ENCODE data around the gene CENPI. TPM values are rescaled to one million over a fixed set of nuclear protein-coding genes. Genes with fewer than 3 reads are reported as not detected.
"Not testable (repeated sequence)": the region's sequence is repeated elsewhere in the genome, so short reads cannot be mapped to it uniquely, and the experiment has no call there.

CENPI gene
- 19.9 TPM for polyA plus RNA-seq (2013, experiment 1 of 2)
- 20.9 TPM for polyA plus RNA-seq (2013, experiment 2 of 2)

- Histone ChIP-seq H3K9ac (ENCODE audit: low read depth, low read length) (peak within 1 kb of the TSS; percentile 87), H3K27ac (ENCODE audit: low read depth, low read length) (peak within 1 kb of the TSS; percentile 67), H3K27me3 (ENCODE audit: insufficient read depth, low read length) (no peaks in the 10 kb centered on the region), H3K9me3 (ENCODE audit: insufficient read depth, low read depth, low read length) (no peaks in the 10 kb centered on the region), H3K4me3 (ENCODE audit: low read length) (peak within 1 kb of the TSS; percentile 96), H3K4me1 (ENCODE audit: insufficient read depth, low read length) (no peaks in the 10 kb centered on the region), H3K36me3 (ENCODE audit: insufficient read depth, low read length) (peaks cover 25% of the 10 kb centered on the region)
- under 1% methylated on average over 48 of the region's 48 CpGs for WGBS
Measured at GRCh38 chrX:101097546-101098453, at the start of gene CENPI. Gene CENPI, plus strand, starts transcription at chrX:101098204. Its CDS starts 2,867 bp downstream, at chrX:101101071.

DNA sequence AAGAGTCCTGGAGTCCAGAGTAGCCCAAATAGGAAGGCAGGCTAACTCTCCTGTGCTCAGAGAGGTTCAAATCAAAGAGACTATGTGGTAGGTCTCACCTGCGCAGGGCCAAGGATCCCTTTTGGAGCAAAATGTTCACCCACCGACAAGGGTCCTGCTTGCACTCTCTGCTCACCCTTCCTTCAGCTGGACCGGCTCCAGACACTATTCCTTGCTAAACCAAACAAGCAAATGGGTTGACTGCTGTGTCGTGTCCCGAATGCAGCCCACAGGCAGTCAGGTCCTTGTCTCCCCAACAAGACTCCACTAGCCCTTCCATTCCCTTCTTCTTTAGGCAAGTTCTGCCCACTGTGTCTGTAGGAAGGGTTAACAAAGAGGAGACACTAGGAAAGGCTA is 46.9 kb upstream of the CENPI start:
- peak overlapping the region; percentile 79 for H3K9ac ChIP-seq (ENCODE audit: low read depth, low read length)
- 28% methylated on average over 5 of the region's 5 CpGs for WGBS
- 0 out of 2 replicates have a peak, but pooled peaks cover 2% of the 10 kb centered on the region for H3K36me3 ChIP-seq (ENCODE audit: insufficient read depth, low read length)
- H3K27me3 ChIP-seq (ENCODE audit: insufficient read depth, low read length) = no peaks in the 10 kb centered on the region
- H3K4me3 ChIP-seq (ENCODE audit: low read length) = peak overlapping the region; percentile 92
- no peaks in the 10 kb centered on the region for H3K4me1 ChIP-seq (ENCODE audit: insufficient read depth, low read length)
- no peaks in the 10 kb centered on the region for H3K9me3 ChIP-seq (ENCODE audit: insufficient read depth, low read depth, low read length)
- peak overlapping the region; percentile 87; the same call in 1 of the 2 replicates for H3K27ac ChIP-seq (ENCODE audit: low read depth, low read length)

DNA sequence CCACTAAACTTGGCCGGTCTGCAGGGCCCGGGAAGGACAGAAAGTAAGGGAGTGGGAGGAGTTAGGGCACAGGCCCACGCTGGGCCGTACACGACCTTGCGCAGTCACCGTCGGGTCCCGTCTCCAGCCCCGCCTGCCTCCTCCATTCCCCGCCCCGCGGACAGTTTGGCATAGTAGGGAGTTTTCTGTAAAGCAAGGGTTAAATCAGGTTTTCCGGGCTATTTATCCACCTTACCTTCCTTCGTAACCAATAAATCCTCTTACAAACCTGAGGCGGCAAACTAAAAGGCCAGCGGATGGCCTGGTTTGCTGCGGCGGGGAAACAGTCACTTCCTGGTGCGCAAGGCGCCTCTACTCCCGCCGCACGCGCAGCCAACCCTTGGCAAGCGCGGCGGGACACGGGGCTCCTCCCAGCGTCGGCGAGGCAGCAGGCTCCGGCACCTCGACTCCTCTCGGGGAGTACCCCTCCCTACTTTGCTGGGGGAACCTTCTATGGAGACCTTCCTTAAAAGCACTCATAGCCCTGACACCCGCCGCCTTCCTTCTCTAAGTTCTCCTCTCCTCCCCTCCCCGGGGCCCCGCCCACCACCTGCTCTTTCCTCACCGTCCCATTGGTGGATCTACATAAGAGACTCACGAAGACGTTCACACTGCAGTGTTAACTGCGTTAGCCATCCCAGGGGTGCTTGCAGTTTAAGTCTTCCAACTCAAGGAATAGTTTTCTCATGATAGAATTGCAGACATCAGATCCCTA is 46.3 kb upstream of the CENPI start, which contains the start of gene TRMT2B:
Gene TRMT2B (minus strand): TSS at position 563 of the 754 bp plus-strand sequence. CDS start 9,822 bp downstream, outside the sequence.
- Histone ChIP-seq H3K4me1 (ENCODE audit: insufficient read depth, low read length) (no peaks in the 10 kb centered on the region), H3K9me3 (ENCODE audit: insufficient read depth, low read depth, low read length) (no peaks in the 10 kb centered on the region), H3K4me3 (ENCODE audit: low read length) (peak within 1 kb of the TSS; percentile 92), H3K27me3 (ENCODE audit: insufficient read depth, low read length) (no peaks in the 10 kb centered on the region), H3K9ac (ENCODE audit: low read depth, low read length) (peak within 1 kb of the TSS; percentile 79), H3K27ac (ENCODE audit: low read depth, low read length) (peak within 1 kb of the TSS; percentile 87), H3K36me3 (ENCODE audit: insufficient read depth, low read length) (0 out of 2 replicates have a peak, but pooled peaks cover 2% of the 10 kb centered on the region)
- WGBS = 0% methylated on average over 35 of the region's 43 CpGs

- WGBS = 72% methylated on average over 4 of the region's 4 CpGs
- not testable (repeated sequence) for H3K27me3 ChIP-seq (ENCODE audit: insufficient read depth, low read length); H3K36me3 ChIP-seq (ENCODE audit: insufficient read depth, low read length); H3K4me3 ChIP-seq (ENCODE audit: low read length); H3K9ac ChIP-seq (ENCODE audit: low read depth, low read length); H3K27ac ChIP-seq (ENCODE audit: low read depth, low read length); H3K4me1 ChIP-seq (ENCODE audit: insufficient read depth, low read length); H3K9me3 ChIP-seq (ENCODE audit: insufficient read depth, low read depth, low read length)
Measured at GRCh38 chrX:101056551-101056950, 41.5 kb upstream of the CENPI start.

DNA sequence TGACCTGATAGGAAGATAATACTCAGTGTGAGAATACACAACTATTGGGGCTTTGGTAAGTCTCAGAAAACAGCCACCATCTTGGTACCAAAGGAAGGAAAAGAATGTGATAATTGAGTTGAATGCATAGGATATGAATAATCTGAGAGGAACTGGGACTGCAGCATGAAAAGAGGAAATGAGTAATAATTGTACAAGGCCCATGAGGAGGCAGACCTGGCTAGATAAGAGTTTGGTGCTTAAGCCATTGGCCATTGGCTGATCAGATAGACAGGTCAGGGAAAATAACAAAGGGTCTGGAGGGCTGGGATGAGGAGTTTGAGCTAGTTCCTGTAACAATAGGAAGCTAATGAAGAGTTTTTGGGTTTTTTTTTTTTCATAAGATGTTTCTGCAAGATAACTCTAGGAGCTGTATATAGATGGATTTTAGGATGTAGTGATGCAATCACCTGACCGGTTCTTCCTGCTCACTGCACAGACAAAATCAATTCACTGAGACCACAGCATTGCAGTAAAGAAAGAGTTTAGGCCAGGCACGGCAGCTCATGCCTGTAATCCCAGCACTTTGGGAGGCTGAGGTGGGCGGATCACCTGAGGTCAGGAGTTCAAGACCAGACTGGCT is 40.8 kb upstream of the CENPI start:
- Histone ChIP-seq H3K27ac (ENCODE audit: low read depth, low read length) (no peak overlapping the region), H3K36me3 (ENCODE audit: insufficient read depth, low read length) (no peaks in the 10 kb centered on the region), H3K9me3 (ENCODE audit: insufficient read depth, low read depth, low read length) (no peaks in the 10 kb centered on the region), H3K4me3 (ENCODE audit: low read length) (no peak overlapping the region), H3K9ac (ENCODE audit: low read depth, low read length) (no peak overlapping the region), H3K27me3 (ENCODE audit: insufficient read depth, low read length) (no peaks in the 10 kb centered on the region), H3K4me1 (ENCODE audit: insufficient read depth, low read length) (no peaks in the 10 kb centered on the region)
- WGBS = 100% methylated on average over 1 of the region's 3 CpGs

DNA sequence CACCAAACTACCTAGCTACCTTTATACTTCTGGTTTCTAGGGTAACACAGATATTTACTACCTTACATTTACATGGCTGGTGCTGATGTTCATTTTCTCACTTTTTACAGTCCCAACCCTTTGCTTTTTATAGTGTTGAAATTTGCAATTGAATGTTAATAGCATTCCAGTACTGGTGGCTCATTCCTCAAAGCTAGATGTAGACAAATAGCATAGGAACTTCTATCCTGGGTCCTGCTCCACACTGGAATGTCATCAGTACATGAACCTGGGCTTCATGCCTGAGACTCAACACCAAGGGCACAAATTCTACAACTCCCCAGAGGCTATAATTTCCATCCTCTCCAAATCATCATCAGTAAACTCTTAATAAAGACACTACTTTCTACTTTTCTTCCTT is 35.8 kb upstream of the CENPI start:
- Histone ChIP-seq H3K36me3 (ENCODE audit: insufficient read depth, low read length) (no peaks in the 10 kb centered on the region), H3K27me3 (ENCODE audit: insufficient read depth, low read length) (no peaks in the 10 kb centered on the region), H3K4me3 (ENCODE audit: low read length) (no peak overlapping the region), H3K9ac (ENCODE audit: low read depth, low read length) (no peak overlapping the region), H3K4me1 (ENCODE audit: insufficient read depth, low read length) (no peaks in the 10 kb centered on the region), H3K27ac (ENCODE audit: low read depth, low read length) (no peak overlapping the region), H3K9me3 (ENCODE audit: insufficient read depth, low read depth, low read length) (no peaks in the 10 kb centered on the region)

GRCh38 chrX:101071582-101071981 is 26.4 kb upstream of the CENPI start:
- Histone ChIP-seq H3K9ac (ENCODE audit: low read depth, low read length) (no peak overlapping the region), H3K27me3 (ENCODE audit: insufficient read depth, low read length) (no peaks in the 10 kb centered on the region)
- WGBS = 92% methylated on average over 2 of the region's 3 CpGs

DNA sequence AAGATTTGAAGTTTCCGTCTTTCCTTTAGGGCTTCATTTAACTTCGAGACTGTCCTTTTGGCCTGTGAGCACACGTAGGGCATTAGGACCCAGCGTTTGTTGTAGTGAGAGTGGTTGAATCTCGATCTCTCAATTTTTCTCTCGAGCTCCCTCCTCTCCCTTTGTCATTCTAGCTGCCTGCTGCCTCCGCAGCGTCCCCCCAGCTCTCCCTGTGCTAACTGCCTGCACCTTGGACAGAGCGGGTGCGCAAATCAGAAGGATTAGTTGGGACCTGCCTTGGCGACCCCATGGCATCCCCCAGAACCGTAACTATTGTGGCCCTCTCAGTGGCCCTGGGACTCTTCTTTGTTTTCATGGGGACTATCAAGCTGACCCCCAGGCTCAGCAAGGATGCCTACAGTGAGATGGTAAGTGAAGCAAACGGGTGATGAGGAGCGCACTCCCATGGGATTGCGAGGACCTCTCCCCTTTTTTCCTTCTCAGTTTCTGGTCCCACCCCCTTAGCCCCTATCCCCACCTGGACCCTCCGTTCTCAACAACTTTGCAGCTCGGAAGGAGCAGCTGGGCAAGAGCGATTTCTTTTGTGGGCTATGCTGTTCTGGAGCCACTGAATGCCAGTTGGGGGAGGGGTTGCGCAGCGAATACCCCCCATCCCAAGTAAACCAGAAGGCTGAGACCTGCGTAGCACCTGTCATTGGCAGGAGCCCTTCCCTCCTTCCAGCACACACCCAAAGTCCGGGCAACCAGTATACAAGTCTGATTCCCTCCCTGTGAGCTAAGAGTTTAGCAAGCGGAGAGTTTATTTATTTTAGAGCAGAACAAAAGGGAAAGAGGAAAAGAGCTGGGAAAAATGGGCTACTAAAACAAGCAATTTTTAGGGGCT is 19.0 kb upstream of the CENPI start, which contains the start of gene TMEM35A:
Gene TMEM35A (plus strand): TSS at position 164 of the 883 bp plus-strand sequence. CDS start 124 bp downstream, at position 288.
- Histone ChIP-seq H3K4me3 (ENCODE audit: low read length) (peak within 1 kb of the TSS; percentile 67), H3K27me3 (ENCODE audit: insufficient read depth, low read length) (peaks cover 7% of the 10 kb centered on the region), H3K9ac (ENCODE audit: low read depth, low read length) (no peak within 1 kb of the TSS), H3K36me3 (ENCODE audit: insufficient read depth, low read length) (no peaks in the 10 kb centered on the region), H3K4me1 (ENCODE audit: insufficient read depth, low read length) (peaks cover 11% of the 10 kb centered on the region; the same call in 1 of the 2 replicates), H3K9me3 (ENCODE audit: insufficient read depth, low read depth, low read length) (no peaks in the 10 kb centered on the region), H3K27ac (ENCODE audit: low read depth, low read length) (no peak within 1 kb of the TSS)
- 2% methylated on average over 11 of the region's 23 CpGs for WGBS

More at GRCh38 chrX:101071582-101071981, 26.4 kb upstream of the CENPI start:
- Histone ChIP-seq H3K36me3 (ENCODE audit: insufficient read depth, low read length) (no peaks in the 10 kb centered on the region), H3K27ac (ENCODE audit: low read depth, low read length) (no peak overlapping the region), H3K9me3 (ENCODE audit: insufficient read depth, low read depth, low read length) (no peaks in the 10 kb centered on the region), H3K4me3 (ENCODE audit: low read length) (no peak overlapping the region), H3K4me1 (ENCODE audit: insufficient read depth, low read length) (no peaks in the 10 kb centered on the region)

DNA sequence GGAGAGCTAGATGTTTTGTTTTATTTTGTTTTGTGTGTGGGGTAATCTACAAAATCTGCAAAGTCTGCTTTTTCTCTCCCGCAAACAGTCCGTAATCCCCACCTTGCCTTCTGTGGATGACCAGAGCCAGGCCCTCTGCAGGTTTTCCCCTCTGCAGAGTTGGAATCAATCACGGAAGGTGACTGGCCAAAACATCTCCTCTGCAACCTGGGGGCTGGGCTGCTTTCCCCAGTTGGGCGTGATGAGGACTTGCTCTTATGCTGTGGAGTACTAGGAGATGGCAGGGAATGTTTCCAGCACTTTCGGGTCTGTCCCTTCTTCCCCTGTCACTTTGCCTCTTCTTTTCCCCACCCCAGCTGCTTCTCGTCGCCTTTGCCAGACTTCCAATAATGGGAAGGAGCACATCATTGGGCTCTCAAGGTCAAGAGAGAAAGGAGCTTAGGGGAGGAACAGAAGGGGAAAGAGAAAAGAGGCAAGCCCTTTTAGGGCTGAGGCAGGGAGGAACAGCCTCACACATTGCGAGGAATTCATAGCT is 18.2 kb upstream of the CENPI start:
- Histone ChIP-seq H3K36me3 (ENCODE audit: insufficient read depth, low read length) (no peaks in the 10 kb centered on the region), H3K27me3 (ENCODE audit: insufficient read depth, low read length) (peaks cover 7% of the 10 kb centered on the region), H3K4me3 (ENCODE audit: low read length) (peak overlapping the region; percentile 67), H3K27ac (ENCODE audit: low read depth, low read length) (no peak overlapping the region), H3K9me3 (ENCODE audit: insufficient read depth, low read depth, low read length) (no peaks in the 10 kb centered on the region), H3K4me1 (ENCODE audit: insufficient read depth, low read length) (peaks cover 11% of the 10 kb centered on the region; the same call in 1 of the 2 replicates), H3K9ac (ENCODE audit: low read depth, low read length) (no peak overlapping the region)
- 13% methylated on average over 3 of the region's 8 CpGs for WGBS
